Stimulated activated CD4-positive, alpha-beta T cell treated with anti-CD3 and anti-CD28 coated beads, TNF-alpha, amount 100 ng/mL, for 4 hours (primary cell): ENCODE data around the gene TBC1D22A.

Experiments used
- DNase-seq, 3 experiments: peaks; one replicate each; pipeline ENCODE4 v3.0.0-alpha.2; 2020; ENCODE audit warnings: low read depth in 3 of 3

The TBC1D22A gene

DNA sequence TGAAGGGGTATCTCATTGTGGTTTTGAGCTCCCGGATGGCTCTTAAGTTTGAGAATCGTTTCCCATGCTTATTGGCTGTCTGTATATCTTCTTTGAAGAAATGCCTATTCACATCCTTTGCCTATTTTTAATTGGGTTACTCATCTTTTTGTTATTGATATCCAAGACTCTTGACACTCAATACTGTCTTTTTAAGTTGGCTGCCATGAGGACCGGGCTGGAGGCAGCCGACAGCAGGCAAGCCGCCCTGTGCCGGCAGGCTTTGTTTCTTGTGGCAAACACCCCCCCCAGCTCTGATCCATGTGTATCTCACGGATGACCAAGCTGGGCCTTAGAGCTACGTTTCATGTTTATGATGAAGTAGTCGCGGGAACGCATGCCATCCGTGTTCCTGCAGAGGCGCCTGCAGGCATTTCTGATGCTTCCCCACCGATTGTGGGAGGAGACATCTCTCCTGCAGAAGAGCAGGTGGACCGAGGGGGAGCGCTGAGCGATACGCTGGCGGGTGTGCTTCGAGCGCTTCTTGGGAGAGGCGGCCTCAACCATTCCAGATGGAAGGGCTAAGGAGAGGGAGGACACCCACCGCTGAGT lies 95.8 kb downstream of the TBC1D22A start:
- no peak for DNase-seq

DNA sequence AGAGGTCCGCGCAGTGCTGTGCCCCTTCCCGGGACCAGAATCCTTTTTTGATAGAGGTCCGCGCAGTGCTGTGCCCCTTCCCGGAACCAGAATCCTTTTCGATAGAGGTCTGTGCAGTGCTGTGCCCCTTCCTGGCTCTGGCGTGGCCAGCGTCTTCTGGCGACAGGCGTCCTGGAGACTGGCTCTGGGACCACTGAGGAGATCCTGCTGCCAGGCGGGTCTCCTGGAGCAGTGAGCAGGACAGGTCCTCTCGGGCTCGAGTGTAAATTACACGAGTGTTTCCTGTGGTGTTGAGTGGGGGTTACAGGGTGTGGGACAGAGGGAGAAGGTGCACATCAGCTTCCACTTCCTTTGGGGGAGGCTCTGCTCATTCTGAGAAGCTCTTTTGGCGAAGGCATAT lies 98.1 kb downstream of the TBC1D22A start:
- no peak for DNase-seq

DNA sequence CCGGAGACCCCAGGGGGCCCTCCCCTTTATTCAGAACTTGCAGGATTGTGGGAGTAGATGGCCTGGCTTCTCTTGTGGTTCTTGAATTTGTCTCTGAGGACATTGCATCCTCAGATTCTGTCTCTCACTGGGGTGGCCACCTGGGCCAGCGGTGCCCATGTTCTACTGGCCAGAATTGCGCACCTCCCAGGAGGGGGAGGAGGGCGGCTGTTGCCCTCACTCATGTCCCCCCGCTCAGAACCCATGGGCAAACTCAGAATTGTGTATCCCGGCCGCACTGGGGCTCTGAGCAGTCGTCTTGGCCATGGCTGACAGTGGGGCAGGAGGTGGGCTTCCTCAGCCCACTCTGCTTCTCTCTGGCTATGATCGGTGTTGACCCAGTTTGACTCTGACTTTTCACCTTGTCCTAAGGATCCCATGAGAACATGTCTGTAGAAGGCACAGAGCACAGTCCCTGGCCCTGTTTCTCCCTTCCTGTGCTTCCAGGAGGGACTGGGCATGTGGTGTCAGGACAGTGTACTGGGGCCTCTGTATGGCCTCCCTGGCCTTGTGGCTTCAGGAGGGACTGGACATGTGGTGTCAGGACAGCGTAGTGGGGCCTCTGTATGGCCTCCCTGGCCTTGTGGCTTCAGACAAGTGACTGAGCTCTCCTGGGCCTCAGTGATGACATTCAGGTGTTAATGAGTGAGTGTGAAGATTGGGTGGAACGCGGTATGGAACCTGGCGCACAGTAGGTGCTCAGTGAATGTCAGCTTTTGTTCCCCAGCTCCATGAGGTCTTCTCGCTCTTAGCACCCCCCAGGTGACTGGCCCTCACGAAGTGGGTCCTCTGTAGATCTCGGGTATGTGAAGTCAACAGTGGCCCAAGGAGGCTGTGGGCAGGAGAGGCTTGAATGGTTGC lies 99.3 kb downstream of the TBC1D22A start:
- no peak for DNase-seq

DNA sequence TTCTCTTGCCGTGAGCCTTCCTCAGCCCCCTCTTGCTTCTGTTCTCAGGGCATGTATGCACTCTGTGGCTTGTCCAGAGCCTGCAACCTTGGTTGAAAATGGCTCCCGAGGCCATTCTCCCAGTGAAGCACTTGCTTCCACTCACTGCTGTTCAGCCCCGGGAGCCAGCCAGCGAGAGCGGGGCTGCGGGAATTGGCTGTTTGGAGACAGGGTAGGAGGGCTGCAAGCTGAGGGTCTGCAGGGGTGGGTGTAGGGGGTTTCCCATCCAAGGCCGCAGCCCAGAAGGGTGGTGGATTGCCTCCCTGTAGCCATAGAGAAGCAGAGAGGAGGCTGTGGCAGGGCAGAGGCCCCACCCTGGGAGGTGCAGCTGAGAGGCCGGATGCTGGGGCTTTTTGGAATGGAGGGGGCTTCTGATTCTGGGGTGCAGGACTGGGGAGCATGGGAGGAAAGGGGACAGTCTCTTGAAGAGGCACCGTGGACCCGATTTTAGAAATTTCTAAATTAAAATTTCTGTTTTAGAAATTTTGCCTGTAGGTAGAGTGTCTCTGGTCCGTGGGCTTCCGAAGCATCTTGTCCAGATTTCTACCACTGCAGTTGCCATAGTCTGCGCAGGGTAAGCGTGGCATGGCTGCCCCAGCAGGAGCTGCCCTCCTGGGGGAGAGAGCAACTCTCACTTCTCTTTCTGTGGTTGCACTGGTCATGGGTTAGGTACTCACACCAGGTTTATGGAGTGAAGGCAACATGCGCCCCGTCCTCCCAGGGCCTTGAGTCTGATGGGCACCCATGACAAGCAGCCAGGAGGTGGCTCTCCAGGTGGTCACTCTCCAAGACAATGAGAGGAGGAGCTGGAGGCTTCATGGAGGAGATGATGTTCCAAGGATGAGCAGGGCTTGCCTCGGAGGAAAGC lies 100.2 kb downstream of the TBC1D22A start:
- no peak for DNase-seq

DNA sequence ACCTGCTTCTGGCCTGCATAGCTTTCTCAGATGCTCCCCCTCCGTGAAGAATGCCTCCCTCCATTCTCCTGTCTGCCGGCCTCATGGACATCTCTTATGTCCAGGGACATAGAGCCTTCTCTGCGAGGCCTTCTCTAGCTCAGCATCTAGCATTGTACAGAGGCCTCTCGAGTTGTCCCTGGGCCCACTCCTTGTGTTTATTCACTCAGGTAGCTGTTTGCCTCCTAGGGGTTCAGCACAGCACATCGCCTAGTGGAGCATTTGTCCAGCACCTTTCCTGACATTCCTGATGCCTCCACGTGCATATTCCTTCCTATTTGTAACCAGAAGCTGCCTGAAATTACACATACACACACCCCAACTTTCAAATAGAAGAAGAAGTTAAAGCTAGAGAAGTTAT lies 101.3 kb downstream of the TBC1D22A start:
- DNase-seq, result no peak

DNA sequence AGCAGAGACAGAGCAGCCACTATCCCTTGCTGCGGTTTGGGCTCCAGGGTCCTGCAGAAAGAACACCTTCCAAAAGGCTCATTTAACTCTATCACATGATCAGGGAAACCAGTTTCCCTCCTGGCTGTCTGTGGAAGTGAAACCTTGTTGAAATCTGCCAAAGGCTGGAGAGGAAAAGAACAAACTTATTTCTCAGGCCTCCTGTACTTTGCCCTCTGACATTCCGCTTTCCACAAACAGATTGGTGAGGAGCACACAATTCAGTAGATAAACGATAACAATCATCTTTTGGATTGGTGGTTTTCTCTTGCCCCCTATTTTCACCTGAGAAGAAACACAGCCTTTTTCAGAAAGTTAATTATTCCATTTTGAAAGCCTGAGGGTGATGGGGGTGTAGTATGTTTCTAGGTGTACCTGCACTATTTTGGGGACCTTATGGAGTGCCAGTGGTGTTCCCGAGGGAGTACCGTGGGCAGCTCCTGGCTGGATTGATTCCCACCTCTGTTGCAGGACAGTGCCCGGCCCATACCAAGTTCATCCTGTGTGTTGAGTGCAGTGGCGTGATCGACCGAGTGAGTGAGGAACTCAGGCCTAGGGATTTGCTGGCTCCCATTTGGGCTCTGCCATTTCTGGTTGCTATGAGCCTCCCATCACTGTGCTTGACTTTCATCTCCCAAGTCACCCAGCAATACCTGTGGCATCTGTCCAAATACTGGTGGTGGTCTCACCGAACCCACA lies 102.0 kb downstream of the TBC1D22A start:
- no peak for DNase-seq

DNA sequence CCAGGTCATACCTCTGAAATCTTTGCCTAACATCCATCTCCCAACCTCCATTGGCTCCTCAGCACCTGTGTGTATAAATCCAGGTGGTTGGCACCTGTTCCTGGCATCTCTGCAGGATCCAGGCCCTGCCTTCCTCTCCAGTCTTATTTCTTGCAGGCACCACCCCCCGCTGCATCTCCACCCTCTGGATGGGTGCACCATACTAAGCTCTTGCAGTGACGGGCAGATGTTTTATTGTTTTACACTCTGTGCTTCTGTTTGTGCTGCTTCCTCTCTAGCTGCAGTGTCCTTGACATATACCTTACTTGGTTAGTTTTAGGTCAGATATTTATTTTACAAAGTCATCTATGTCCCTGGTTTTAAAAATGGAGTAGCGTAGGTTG lies 102.6 kb downstream of the TBC1D22A start:
- no peak for DNase-seq

DNA sequence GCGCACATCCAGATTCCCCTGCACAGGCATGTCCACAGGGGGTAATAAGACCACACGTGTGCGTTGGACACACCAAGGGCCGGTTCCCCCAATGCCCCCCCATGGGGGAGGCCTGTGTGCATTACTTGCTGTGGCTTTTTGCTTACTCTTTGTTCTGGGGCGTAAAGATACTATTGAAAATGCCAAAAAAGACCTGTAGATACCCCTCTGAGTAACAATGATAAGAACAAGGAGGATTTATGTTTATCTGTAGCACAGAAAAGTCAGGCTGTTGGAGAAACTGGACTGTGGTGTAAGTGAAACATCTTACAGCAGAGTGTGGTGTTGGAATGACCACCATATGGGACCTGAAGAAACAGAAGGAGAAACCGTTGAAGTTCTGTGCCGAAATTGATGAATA lies 103.2 kb downstream of the TBC1D22A start:
- no peak for DNase-seq

DNA sequence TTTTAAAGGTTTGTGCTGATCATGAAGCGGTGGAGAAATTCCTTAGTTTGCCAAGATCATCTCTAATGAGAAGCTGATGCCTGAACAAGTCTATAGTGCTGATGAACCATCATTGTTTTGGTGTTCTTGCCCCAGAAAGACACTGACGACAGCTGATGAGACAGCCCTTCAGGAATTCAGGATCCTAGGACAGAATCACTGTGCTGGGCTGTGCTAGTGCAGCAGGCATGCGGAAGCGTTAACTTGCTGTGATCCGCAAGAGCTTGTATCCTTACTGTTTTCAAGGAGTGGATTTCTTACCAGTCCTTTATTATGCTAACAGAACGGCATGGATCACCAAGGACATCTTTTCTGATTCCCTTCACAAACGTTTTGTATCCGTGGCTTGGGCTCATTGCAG lies 104.1 kb downstream of the TBC1D22A start:
- DNase-seq, result no peak

DNA sequence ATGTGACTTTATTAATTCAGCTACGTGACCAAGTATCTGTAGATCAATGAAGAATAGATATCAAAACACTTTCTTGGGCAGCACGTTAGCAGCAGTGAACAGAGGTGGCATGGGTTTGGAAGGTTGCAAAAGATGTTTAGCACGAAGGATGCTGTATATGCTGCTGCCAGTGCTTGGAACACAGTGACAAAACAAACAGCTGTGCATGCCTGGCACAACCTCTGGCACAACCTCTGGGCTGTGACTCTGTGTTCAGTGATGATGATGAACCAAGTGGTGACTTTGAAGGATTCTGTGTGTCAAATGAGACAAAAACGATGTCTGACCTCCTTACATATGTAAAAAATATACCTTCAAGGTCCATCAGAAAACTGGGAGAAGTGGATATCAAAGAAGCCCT lies 104.7 kb downstream of the TBC1D22A start:
- no peak for DNase-seq

DNA sequence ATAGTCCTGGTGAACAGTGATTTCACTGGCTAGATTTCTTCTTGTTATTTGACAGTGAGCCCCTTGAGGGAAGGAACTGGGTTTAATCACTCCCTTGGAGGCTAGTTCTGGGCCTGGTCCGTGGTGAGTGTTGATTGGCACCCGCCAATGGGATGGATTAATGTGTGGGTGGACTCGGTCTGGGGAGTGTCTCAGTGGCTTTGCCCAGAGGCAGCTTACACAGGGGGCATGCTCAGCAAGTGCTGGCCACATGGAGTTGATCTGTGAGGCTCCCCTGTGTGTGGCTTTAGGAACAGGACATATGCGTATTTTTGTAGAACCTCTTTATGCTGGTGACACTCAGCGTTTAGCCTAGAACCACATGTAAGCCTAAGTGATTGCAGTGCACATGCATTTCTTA lies 106.9 kb downstream of the TBC1D22A start:
- DNase-seq, result no peak

DNA sequence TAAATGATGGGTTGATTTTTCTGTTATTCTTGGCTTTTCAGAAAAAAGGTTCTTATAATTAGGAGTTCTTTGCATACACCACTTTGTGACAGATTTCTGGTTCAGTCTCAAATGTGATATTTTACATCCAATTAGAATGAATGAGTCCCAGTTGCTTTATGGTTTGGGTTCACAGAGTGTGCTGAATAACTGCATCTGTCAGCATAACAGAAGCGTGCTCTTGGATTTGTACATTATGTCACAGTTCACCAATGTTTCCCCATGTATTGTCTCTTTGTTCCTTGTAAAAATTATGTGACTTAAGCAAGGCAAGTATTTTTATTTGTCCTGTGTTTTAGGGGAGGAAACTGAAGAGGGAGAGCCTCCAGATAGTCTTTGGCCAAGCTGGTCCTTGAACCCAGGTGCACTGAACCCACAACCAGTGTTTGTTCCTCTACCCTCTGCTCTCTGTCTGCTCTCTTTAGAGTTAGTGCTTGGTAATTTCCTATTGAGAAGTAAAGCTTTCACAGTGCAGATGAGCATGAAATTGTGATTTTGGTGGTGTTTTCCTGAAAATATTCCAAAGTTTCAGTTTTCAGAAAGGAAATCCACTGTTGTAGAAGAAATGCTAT lies 107.5 kb downstream of the TBC1D22A start:
- DNase-seq, result no peak

DNA sequence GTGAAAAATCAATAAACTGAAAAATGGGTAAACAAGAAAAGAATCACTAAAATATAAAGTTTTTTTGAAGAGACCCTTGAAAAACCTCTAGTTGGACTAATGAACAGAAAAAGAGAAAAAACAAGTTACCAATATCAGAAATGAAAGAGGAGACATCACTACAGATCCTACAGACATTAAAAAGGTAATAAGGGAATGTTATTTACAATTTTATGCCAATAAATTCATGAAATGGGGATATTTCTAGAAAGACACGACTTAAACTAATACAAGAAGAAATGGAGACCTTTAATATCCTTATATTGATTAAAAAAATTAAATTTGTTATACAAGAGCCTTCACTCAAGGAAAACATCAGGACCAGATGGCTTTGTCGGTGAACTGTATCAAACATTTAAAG lies 109.4 kb downstream of the TBC1D22A start:
- no peak for DNase-seq

DNA sequence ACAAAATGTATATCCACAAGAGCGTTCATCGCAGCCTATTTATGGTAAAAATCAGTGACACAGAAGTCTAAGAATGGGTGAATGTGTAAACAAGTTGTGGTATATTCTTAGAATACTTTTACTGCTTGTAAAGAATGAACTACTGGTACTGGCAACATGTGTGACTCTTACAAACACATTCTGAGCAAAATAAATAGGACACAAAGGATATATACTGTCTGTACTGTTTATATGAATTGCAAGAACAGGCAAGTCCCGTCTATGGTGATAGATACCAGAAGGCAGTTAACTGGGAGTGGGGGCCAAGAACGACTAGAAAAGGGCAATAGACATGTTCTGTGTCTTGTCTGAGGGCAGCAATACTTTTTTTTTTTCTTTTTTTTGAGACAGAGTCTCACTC lies 112.6 kb downstream of the TBC1D22A start:
- no peak for DNase-seq

DNA sequence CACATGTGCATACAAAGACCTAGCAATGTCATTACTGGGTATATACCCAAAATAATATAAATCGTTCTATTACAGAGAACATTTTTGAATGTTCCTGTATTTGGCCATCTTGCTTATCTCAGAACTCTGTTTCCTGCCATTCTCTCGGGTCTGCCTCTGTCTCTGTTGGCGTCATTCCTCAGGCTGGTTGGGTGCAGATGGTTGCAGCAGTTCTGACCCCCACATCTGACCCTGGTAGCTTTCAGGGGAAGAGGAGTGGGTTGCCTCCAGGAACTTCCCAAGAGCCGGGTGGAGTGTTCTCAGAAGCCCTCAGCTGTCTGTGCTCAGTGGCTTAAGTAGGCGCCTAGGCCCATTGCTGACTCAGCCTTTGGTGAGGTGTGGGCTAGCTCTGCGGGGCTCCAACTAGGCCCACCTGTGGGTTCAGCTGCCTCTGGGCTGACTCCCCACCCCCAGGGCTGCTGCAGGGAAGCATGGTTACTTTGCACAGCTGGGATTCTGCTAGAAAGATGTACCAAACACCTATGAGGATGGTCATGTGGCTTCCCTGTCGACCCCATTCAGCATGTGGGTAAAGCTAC lies 114.0 kb downstream of the TBC1D22A start:
- DNase-seq, result no peak

DNA sequence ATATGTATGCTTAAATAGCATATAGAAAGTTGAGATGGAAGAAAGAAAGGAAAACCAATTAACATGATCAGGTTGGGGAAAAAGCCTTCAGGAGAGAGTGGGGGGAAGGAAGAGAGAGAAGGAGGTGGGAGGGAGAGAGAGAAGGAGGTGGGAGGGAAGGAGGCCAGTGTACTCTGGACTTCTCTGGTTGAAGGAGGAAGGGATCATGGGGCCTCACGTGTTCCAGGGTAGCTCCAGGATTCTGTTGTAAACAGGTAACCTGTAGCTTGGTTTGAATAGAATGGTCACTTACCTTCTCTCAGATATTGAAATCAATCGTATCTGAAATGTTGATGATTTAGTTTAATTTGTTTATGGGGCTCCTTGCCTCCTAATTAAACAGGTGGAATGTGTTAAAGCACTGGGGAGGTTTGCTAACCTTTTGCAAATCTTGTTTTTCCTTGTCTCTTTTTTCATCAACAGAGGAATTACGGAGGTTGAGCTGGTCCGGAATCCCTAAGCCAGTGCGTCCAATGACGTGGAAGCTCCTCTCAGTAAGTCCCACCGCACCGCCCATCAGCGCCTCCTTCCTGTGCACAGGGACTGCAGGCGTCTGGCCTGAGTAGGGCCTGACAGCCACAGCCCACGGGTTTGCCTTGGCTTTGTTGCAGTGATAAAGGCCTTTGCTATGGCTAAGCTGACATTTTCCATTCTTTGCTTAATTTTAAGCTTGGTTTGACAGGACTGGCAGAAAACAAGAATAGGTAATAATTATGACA lies 115.9 kb downstream of the TBC1D22A start:
- no peak for DNase-seq

DNA sequence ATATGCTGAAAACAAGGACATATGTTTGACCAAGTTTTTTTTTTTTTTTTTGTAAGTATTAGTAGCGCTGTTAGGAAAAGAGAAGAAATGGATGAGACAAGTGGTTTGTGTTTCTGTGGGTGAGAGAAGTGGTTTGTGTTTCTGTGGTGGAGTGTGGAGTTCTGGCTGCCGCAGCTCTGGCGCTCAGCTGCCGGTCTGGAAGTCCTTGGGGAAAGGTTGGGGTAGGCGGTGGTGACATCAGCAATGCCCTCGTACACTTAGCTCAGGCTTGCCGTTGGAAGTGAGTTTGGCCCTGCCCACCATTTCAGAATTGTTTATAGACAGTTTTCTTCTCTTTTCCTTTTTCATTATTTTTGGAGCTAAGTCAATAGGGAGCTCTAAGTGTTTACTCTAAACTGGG lies 116.6 kb downstream of the TBC1D22A start:
- no peak for DNase-seq

DNA sequence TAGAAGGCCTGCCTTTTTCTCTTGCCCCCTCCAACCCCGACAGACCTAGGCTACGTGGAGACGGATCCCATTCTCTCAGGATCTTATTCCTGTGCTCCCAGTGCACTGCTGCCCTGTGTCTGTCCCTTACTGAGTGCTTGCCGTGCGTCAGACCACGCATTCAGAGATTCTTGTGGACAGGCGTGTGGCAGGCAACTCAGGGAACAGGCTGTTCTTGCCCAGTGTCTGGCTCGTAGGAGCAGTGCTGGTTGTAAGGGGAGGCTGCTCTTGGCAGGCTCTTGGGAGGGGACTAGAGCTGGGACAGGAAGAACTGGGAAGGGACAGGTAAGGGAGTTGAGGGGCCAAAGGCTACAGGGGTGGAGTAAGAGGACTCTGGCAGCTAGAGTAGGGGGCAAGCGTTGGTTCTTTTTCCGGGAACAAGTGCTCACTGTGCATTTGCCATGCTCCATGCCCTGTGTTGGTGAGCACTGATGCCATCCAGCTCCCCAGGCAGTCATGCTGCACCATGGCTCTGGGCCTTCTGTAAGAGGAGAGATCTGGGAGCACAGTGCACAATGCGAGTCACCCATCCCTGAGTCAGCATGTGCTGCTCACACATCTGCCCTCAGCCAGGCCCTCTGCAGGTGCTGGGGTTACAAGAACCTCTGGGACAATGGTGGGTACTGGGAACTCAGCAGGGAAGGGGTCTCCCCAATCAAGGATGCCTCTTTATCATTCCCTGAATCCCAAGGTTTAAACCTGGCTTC lies 119.1 kb downstream of the TBC1D22A start:
- no peak for DNase-seq

DNA sequence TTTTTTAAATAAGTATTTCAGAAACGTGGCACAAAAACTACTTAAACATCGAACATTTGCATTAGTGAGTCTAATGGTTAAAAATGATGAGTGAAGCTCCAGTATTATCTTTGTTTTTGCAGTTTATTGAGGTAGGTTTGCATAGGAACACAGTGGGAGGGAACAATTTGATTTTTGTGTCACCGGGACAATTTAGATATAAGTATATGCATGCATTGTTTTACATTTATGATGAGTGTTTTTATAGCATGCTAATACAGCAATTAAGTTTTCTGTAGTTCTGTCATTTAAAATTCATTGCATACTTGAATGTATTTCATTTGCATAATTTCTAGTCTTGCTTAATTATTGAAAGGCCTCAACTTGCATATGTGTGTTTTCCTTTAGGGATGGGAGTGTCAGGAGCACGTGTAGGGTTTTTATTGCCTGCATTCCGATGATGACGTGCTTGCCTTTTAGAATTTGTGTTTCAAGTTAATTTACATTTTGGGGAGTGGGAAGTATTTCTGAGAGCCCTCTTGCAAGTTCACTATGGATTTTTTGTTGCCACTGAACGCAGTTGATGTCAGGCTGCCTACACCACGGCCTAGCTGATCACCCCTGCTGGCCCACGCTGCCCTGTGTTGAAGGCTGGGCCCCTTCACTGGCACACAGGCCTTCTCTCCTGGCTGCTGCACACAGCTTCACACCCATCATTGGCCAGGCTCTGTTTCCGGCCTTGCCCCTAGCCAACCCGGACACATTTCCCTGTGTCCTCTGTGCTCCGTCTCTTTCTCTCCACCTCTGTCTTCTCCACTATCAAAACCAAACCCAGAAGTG lies 120.9 kb downstream of the TBC1D22A start:
- DNase-seq, result no peak
